GM12801 (cell line): ENCODE measurements around the gene PPIC.

Experiments
- CTCF ChIP-seq: IDR thresholded peaks from one replicate; pipeline ENCODE4 v1.5.1; 2011; ENCODE audit warnings: control low read depth; ENCODE audit not compliant: insufficient read length; ENCODE audit errors: extremely low read depth

Gene PPIC

GRCh38 chr5:123039673-123040072 lies 3.1 kb upstream of the PPIC start:
- no peak for TF ChIP-seq CTCF

DNA sequence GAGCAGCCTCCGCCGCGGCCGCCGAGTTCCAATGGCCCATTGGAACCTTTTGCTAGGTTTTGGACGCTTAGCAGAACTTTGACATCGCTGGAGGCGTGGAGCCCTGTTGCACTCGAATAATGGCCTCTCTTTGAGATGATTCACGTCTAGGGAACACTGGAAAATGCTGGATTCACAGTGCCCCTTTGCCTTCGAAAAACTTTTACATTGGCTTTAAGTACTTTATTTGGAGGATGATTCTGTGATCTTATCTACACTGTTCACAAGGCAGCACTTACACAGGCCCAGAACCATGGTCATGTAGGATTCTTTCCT lies 536 bp upstream of the PPIC start:
- no peak for TF ChIP-seq CTCF

GRCh38 chr5:123035918-123036390 lies 571 bp downstream of the PPIC start:
- no peak for TF ChIP-seq CTCF

DNA sequence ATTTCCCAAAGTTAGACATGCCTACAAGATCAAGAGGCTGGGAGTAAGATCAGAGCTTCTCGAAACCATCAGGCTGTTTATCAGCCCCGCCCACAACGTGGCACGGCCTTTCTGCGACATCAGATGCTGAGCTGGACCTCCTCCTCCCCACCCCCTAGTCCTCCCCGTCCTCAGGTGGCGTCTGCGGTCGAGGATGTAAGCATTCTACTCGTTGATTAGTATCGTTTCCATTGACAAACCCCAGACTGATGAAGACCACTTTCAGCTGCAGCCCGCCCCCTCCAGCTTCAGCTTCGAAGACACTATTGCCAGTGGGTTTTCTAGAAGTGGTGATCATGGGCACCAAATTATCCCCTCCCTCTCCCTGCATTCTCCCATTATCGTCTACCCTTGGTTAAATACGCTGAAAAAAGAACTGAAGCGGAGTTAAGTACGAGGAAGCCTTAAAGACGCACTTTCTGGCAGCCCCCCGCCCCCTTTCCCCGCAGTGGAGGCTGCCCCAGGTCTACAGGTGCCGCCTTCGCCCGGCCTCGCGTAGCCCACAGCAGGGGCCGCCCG lies 1.1 kb downstream of the PPIC start:
- no peak for TF ChIP-seq CTCF

GRCh38 chr5:123033157-123033671 lies 3.3 kb downstream of the PPIC start:
- no peak for TF ChIP-seq CTCF

DNA sequence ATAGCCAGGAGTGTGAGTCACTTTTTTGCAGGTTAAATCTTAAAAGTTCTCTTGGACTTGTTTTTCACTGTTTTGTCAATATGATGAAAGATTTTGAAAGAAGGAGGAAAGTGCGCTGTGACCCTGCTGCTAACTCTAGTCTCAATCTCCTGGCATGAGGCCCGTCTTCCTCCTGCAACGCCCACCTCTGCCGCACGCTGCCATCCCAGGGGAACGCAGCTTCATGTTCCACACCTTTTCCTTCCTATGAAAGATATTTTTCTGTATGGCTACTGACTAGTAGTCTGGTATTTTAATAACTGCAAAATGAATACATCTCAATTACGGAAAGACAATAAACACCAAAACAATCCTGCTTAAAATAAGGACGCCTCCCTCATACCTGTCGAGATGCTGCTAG lies 8.3 kb downstream of the PPIC start:
- TF ChIP-seq CTCF = no peak

DNA sequence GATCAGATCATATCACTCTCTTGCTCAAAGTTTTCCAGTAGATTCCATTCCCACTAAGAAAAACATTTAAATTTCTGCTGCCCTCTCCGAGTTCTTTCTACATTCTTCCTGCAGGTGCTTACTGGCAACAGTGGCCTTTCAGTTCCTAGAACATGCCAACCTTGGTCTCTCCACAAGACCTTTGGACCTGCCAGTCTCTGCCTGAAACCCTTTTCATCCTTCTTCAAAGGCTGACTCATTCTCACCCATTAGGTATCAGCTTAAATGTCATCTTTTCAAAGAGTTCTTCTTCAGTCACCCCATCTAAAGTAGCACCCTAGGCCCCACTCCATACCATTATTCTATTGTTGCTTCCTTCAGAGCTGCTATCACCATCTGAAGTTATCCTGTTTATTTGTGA lies 21.8 kb downstream of the PPIC start:
- TF ChIP-seq CTCF = no peak

GRCh38 chr5:123012321-123012720 lies 24.2 kb downstream of the PPIC start:
- TF ChIP-seq CTCF = no peak
